Measurements from ENCODE around the gene CACNA1C.

- TF ChIP-seq POLR2A (IDR thresholded peaks at IDR 0.05), result no peak
- no peak for TF ChIP-seq CTCF (IDR thresholded peaks at IDR 0.05)
- TF ChIP-seq EP300 (IDR thresholded peaks at IDR 0.05), result no peak
Observed at GRCh38 chr12:2679816-2680675, 627.3 kb downstream of the CACNA1C start.

Measured in upper lobe of left lung (tissue), 4 donors.